H1 (cell line): ENCODE data around the gene C19orf85.
A peak's percentile ranks its signal among the peaks of the same experiment; 100 is the strongest.

Experiments
- BRCA1 ChIP-seq: IDR thresholded peaks from 2 replicates; pipeline ENCODE4 v1.6.1; 2012; ENCODE audit warnings: low read depth, low read length, improper control_type of control experiment
- CBX5 ChIP-seq: fragments of 300-800, 300-1000 bp; sonication (generic); IDR thresholded peaks from 2 replicates; pipeline ENCODE4 v1.7.1; 2016; ENCODE audit warnings: antibody characterized with exemption, low read length, low read depth
- CEBPB ChIP-seq: IDR thresholded peaks from 2 replicates; pipeline ENCODE4 v1.6.1; 2012; ENCODE audit warnings: low read depth, low read length
- KDM5A ChIP-seq: fragments of 200-600 bp; IDR thresholded peaks from 2 replicates; pipeline ENCODE4 v1.7.1; 2012; ENCODE audit warnings: mild to moderate bottlenecking, low read length, inconsistent platforms, mixed read lengths
- PHF8 ChIP-seq: fragments of 200-600 bp; sonication (generic); conservative IDR thresholded peaks from 2 replicates; pipeline ENCODE4 v1.7.1; 2012; ENCODE audit warnings: low read depth, mild to moderate bottlenecking, inconsistent platforms, low read length, moderate library complexity
- POLR2A ChIP-seq, 2 experiments: IDR thresholded peaks; 1 replicate in 1 of 2; 2 replicates in 1 of 2; pipeline ENCODE4 v1.6.1; 2011; ENCODE audit warnings: low read depth in 2 of 2, low read length in 2 of 2, mild to moderate bottlenecking in 2 of 2; ENCODE audit errors: control extremely low read depth in 1 of 2
- POLR2AphosphoS5 ChIP-seq: IDR thresholded peaks from 2 replicates; pipeline ENCODE4 v1.6.1; 2011; ENCODE audit warnings: low read depth, low read length
- RAD21 ChIP-seq, 2 experiments: IDR thresholded peaks in 1 of 2; conservative IDR thresholded peaks in 1 of 2; 2 replicates each; pipeline ENCODE4 v1.6.1; 2011; ENCODE audit warnings: low read depth in 2 of 2, low read length in 2 of 2, improper control_type of control experiment in 1 of 2, inconsistent platforms in 1 of 2, mild to moderate bottlenecking in 1 of 2, moderate library complexity in 1 of 2
- SAP30 ChIP-seq: fragments of 300-600 bp; sonication (generic); IDR thresholded peaks from 2 replicates; pipeline ENCODE4 v1.7.1; 2012; ENCODE audit warnings: low read length, moderate library complexity, mild to moderate bottlenecking, inconsistent platforms; ENCODE audit not compliant: insufficient read depth, insufficient replicate concordance
- TAF1 ChIP-seq: IDR thresholded peaks from 2 replicates; pipeline ENCODE4 v1.6.1; 2011; ENCODE audit warnings: mild to moderate bottlenecking, low read depth, low read length
- TF ChIP-seq, protein P1 (sequence below), 3 experiments: IDR thresholded peaks; 1 replicate in 2 of 3; 2 replicates in 1 of 3; pipeline versions ENCODE4 v1.5.1 to v1.6.1; 2011; ENCODE audit warnings: low read length in 3 of 3, mild to moderate bottlenecking in 3 of 3, inconsistent platforms in 2 of 3, low read depth in 1 of 3, moderate library complexity in 1 of 3; ENCODE audit not compliant: insufficient read depth in 1 of 3; ENCODE audit errors: control extremely low read depth in 1 of 3
- TF ChIP-seq, protein P2 (sequence below): IDR thresholded peaks from 2 replicates; pipeline ENCODE4 v1.6.1; 2012; ENCODE audit warnings: inconsistent platforms

DNA sequence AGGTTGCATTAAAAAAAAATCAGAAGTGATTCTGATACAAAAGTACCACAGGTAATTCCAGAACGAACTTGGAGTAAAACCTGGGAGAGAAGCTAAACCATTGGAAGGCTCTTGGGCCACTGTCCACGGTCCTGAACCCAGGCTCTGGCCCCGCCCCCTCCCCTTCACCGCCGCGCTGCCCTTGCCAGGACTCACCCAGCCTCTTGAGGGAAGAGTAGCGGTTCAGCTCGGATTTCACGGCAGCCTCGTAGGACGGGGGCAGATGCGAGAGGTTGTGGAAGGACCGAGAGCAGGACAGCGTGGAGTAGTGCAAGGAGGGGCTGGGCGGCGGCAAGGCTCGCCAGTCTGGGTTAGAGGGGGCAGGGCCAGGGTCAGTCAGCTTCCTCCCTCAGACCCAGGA, 27.1 kb downstream of the C19orf85 start:
- TF ChIP-seq POLR2AphosphoS5 = no peak
- no peak for TF ChIP-seq PHF8
- TF ChIP-seq, protein P1, sequence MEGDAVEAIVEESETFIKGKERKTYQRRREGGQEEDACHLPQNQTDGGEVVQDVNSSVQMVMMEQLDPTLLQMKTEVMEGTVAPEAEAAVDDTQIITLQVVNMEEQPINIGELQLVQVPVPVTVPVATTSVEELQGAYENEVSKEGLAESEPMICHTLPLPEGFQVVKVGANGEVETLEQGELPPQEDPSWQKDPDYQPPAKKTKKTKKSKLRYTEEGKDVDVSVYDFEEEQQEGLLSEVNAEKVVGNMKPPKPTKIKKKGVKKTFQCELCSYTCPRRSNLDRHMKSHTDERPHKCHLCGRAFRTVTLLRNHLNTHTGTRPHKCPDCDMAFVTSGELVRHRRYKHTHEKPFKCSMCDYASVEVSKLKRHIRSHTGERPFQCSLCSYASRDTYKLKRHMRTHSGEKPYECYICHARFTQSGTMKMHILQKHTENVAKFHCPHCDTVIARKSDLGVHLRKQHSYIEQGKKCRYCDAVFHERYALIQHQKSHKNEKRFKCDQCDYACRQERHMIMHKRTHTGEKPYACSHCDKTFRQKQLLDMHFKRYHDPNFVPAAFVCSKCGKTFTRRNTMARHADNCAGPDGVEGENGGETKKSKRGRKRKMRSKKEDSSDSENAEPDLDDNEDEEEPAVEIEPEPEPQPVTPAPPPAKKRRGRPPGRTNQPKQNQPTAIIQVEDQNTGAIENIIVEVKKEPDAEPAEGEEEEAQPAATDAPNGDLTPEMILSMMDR (IDR thresholded peaks at IDR 0.05; ENCODE audit: control extremely low read depth in 1 of 3, insufficient read depth in 1 of 3, low read depth in 1 of 3, low read length in 3 of 3) = no peak
- TF ChIP-seq POLR2A (IDR thresholded peaks at IDR 0.05; ENCODE audit: control extremely low read depth in 1 of 2, low read depth in 2 of 2, low read length in 2 of 2) = no peak
- TF ChIP-seq TAF1 = no peak
- no peak for TF ChIP-seq BRCA1
- TF ChIP-seq CBX5 = no peak
- no peak for TF ChIP-seq CEBPB
- TF ChIP-seq SAP30 = no peak
- TF ChIP-seq, protein P2, sequence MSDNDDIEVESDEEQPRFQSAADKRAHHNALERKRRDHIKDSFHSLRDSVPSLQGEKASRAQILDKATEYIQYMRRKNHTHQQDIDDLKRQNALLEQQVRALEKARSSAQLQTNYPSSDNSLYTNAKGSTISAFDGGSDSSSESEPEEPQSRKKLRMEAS = no peak
- TF ChIP-seq RAD21 (IDR thresholded peaks at IDR 0.05 in 1 of 2, conservative IDR thresholded peaks at IDR 0.05 in 1 of 2; ENCODE audit: low read depth in 2 of 2, low read length in 2 of 2) = peak; percentile 8 to 15; a peak in 2 of 4 replicates
- no peak for TF ChIP-seq KDM5A
